Erythroblast (primary cell): ENCODE results near the gene AMH.

Experiments used
- GATA1 ChIP-seq: IDR thresholded peaks from 2 replicates; pipeline ENCODE4 v1.6.1; 2011; ENCODE audit warnings: low read depth, mild to moderate bottlenecking, control low read depth, low read length, moderate library complexity
- POLR2A ChIP-seq: IDR thresholded peaks from 2 replicates; pipeline ENCODE4 v1.6.1; 2011; ENCODE audit warnings: mild to moderate bottlenecking, low read length

DNA sequence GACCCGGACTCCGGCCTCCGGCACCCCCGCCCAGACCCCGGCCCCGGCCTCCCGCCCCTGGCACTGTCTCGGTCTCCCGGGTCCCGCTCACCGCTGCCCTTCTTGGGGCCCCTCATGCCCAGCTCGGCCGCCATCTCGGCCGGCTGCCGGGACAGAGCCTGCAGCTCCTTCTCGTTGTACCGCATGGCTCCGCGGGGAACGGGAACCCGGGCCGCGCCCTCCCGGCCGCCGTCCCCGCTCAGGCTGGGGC lies 13.1 kb upstream of the AMH start:
- TF ChIP-seq POLR2A (no peak), GATA1 (no peak)
